WTC11 (cell line): ENCODE results near the gene HHAT. TPM values are rescaled to one million over a fixed set of nuclear protein-coding genes. Genes with fewer than 3 reads are reported as not detected.

ENCODE experiments used
- ATAC-seq: fragments of 200-7000 bp; cut with Tn5 transposase; 2 replicates; pipeline ENCODE4 v1.10.0; 2021; ENCODE audit warnings: mild to moderate bottlenecking, moderate library complexity
- CTCF ChIA-PET: fragments of 300-600 bp; sonication (Branson Sonifier 250); formaldehyde crosslinking; loops from one replicate; lab custom pipeline; 2021; ENCODE audit warnings: antibody characterized with exemption; lab: Charles Lee
- POLR2A ChIA-PET: fragments of 350-600 bp; sonication (Branson Sonifier 250); formaldehyde crosslinking; loops from one replicate; lab custom pipeline; 2021; ENCODE audit warnings: antibody characterized with exemption; lab: Charles Lee
- DNase-seq: peaks from one replicate; pipeline ENCODE4 v3.0.0; 2021; ENCODE audit warnings: low spot score
- H3K27ac Mint-ChIP-seq: 2 replicates; pipeline ENCODE4 v1.8.0; 2021; ENCODE audit warnings: mixed read lengths
- H3K27me3 Mint-ChIP-seq: 2 replicates; pipeline ENCODE4 v1.8.0; 2021; ENCODE audit warnings: low read depth, mild to moderate bottlenecking, moderate library complexity, mixed read lengths
- H3K36me3 Mint-ChIP-seq: 2 replicates; pipeline ENCODE4 v1.8.0; 2021; ENCODE audit warnings: mixed read lengths
- H3K4me1 Mint-ChIP-seq: 2 replicates; pipeline ENCODE4 v1.8.0; 2022; ENCODE audit warnings: mixed read lengths
- H3K4me3 Mint-ChIP-seq: 2 replicates; pipeline ENCODE4 v1.8.0; 2021; ENCODE audit warnings: mild to moderate bottlenecking, moderate library complexity, mixed read lengths
- H3K9me3 Mint-ChIP-seq: 2 replicates; pipeline ENCODE4 v1.8.0; 2021; ENCODE audit warnings: mixed read lengths
- ARID4B ChIP-seq: sonication (generic); formaldehyde crosslinking; IDR thresholded peaks from 2 replicates; pipeline ENCODE4 v1.8.0; 2023; ENCODE audit warnings: missing genetic modification reagents, mild to moderate bottlenecking, borderline replicate concordance
- ATF1 ChIP-seq: sonication (generic); formaldehyde crosslinking; IDR thresholded peaks from 2 replicates; pipeline ENCODE4 v1.8.1; 2023; ENCODE audit warnings: mild to moderate bottlenecking, moderate library complexity, missing genetic modification reagents
- CREM ChIP-seq: sonication (generic); formaldehyde crosslinking; IDR thresholded peaks from 2 replicates; pipeline ENCODE4 v1.8.1; 2022; ENCODE audit warnings: mild to moderate bottlenecking, missing genetic modification reagents, moderate library complexity
- ELF4 ChIP-seq: sonication (generic); formaldehyde crosslinking; IDR thresholded peaks from 2 replicates; pipeline ENCODE4 v1.8.1; 2022; ENCODE audit warnings: low read depth, mild to moderate bottlenecking, moderate library complexity, missing genetic modification reagents
- EMX1 ChIP-seq: fragments of 250-450 bp; sonication (Bioruptor Pico); IDR thresholded peaks from 2 replicates; pipeline ENCODE4 v1.8.0; 2021; ENCODE audit warnings: mild to moderate bottlenecking
- ERG ChIP-seq: fragments of 250-450 bp; sonication (Bioruptor Pico); IDR thresholded peaks from 2 replicates; pipeline ENCODE4 v1.8.0; 2021; ENCODE audit warnings: mild to moderate bottlenecking
- ESRRA ChIP-seq: sonication (generic); formaldehyde crosslinking; IDR thresholded peaks from 2 replicates; pipeline ENCODE4 v1.8.1; 2022; ENCODE audit warnings: mild to moderate bottlenecking, missing genetic modification reagents, borderline replicate concordance
- FOXJ3 ChIP-seq: sonication (generic); formaldehyde crosslinking; IDR thresholded peaks from 2 replicates; pipeline ENCODE4 v1.9.0; 2021; ENCODE audit warnings: missing genetic modification reagents, mild to moderate bottlenecking, borderline replicate concordance
- JAZF1 ChIP-seq: fragments of 250-450 bp; sonication (Bioruptor Pico); IDR thresholded peaks from 2 replicates; pipeline ENCODE4 v1.9.0; 2021; ENCODE audit warnings: moderate library complexity, mild to moderate bottlenecking, inconsistent platforms
- KAT7 ChIP-seq: sonication (generic); formaldehyde crosslinking; IDR thresholded peaks from 2 replicates; pipeline ENCODE4 v1.8.1; 2023; ENCODE audit warnings: missing genetic modification reagents, mild to moderate bottlenecking, borderline replicate concordance
- MXD4 ChIP-seq: fragments of 250-450 bp; sonication (Bioruptor Pico); IDR thresholded peaks from 2 replicates; pipeline ENCODE4 v1.8.0; 2021; ENCODE audit warnings: mild to moderate bottlenecking, moderate library complexity, borderline replicate concordance
- NR1H2 ChIP-seq: sonication (generic); formaldehyde crosslinking; IDR thresholded peaks from 2 replicates; pipeline ENCODE4 v1.9.0; 2021; ENCODE audit warnings: mild to moderate bottlenecking, moderate library complexity, missing genetic modification reagents
- OVOL2 ChIP-seq: fragments of 250-450 bp; sonication (Bioruptor Pico); IDR thresholded peaks from 2 replicates; pipeline ENCODE4 v1.9.0; 2021; ENCODE audit warnings: mild to moderate bottlenecking, borderline replicate concordance
- RELA ChIP-seq: sonication (generic); formaldehyde crosslinking; IDR thresholded peaks from 2 replicates; pipeline ENCODE4 v1.8.1; 2022; ENCODE audit warnings: missing genetic modification reagents, mild to moderate bottlenecking, borderline replicate concordance
- ZBTB43 ChIP-seq: sonication (generic); formaldehyde crosslinking; IDR thresholded peaks from 2 replicates; pipeline ENCODE4 v1.8.1; 2023; ENCODE audit warnings: mild to moderate bottlenecking, missing genetic modification reagents
- ZNF232 ChIP-seq: sonication (generic); formaldehyde crosslinking; IDR thresholded peaks from 2 replicates; pipeline ENCODE4 v1.8.0; 2022; ENCODE audit warnings: mild to moderate bottlenecking, missing genetic modification reagents
- ZNF263 ChIP-seq: sonication (generic); formaldehyde crosslinking; IDR thresholded peaks from 2 replicates; pipeline ENCODE4 v1.8.1; 2022; ENCODE audit warnings: low read depth, mild to moderate bottlenecking, moderate library complexity, missing genetic modification reagents
- ZNF317 ChIP-seq: sonication (generic); formaldehyde crosslinking; IDR thresholded peaks from 2 replicates; pipeline ENCODE4 v1.8.1; 2023; ENCODE audit warnings: low read depth, mild to moderate bottlenecking, moderate library complexity, missing genetic modification reagents, borderline replicate concordance
- total RNA-seq: library from RNA; stranded (reverse); gene quantifications from 3 replicates; pipeline ENCODE4 v1.2.3, GENCODE V29; 2021
- TF ChIP-seq, protein P1 (sequence below): sonication (generic); formaldehyde crosslinking; IDR thresholded peaks from 2 replicates; pipeline ENCODE4 v1.8.0; 2022; ENCODE audit warnings: mild to moderate bottlenecking, missing genetic modification reagents
- TF ChIP-seq, protein P2 (sequence below): sonication (generic); formaldehyde crosslinking; IDR thresholded peaks from 2 replicates; pipeline ENCODE4 v1.8.1; 2023; ENCODE audit warnings: mild to moderate bottlenecking, missing genetic modification reagents
- TF ChIP-seq, protein P3 (sequence below): sonication (generic); formaldehyde crosslinking; IDR thresholded peaks from 2 replicates; pipeline ENCODE4 v1.8.1; 2023; ENCODE audit warnings: mild to moderate bottlenecking, missing genetic modification reagents, moderate library complexity
- TF ChIP-seq, protein P4 (sequence below): fragments of 250-450 bp; sonication (Bioruptor Pico); conservative IDR thresholded peaks from 2 replicates; pipeline ENCODE4 v1.9.0; 2021; ENCODE audit warnings: mild to moderate bottlenecking

Gene HHAT
- total RNA-seq, 1 experiment from 2014 or later = 0.39 TPM

DNA sequence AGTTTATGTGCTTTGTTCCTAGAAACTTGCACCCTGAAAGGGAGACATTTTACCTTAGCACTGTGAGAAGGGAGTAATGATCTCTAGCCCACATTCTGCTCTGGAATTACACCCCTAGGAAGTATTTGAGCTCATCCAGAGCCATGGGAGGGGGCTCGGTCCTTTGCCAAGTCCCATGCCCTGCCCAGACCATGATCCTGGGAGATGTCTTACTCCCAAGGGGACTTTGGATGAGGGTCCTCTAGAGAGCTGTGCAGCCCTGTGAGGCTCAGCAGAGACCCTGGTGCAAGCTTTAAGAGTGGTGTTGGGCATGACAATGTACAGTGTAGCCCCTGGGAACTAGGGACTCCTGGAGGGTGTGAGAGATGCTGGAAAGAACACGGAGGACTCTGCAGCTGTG, 241.4 kb downstream of the HHAT start:
- TF ChIP-seq, protein P1, sequence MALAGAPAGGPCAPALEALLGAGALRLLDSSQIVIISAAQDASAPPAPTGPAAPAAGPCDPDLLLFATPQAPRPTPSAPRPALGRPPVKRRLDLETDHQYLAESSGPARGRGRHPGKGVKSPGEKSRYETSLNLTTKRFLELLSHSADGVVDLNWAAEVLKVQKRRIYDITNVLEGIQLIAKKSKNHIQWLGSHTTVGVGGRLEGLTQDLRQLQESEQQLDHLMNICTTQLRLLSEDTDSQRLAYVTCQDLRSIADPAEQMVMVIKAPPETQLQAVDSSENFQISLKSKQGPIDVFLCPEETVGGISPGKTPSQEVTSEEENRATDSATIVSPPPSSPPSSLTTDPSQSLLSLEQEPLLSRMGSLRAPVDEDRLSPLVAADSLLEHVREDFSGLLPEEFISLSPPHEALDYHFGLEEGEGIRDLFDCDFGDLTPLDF (CRISPR knock-in tag) = no peak
- TF ChIP-seq CREM (no peak), NR1H2 (CRISPR knock-in tag) (no peak), ESRRA (CRISPR knock-in tag) (no peak), ZNF232 (CRISPR knock-in tag) (no peak), ERG (CRISPR knock-in tag) (no peak), FOXJ3 (no peak), OVOL2 (no peak), MXD4 (no peak), ELF4 (no peak), RELA (CRISPR knock-in tag) (no peak), ZNF263 (CRISPR knock-in tag) (no peak)
- TF ChIP-seq, protein P2, sequence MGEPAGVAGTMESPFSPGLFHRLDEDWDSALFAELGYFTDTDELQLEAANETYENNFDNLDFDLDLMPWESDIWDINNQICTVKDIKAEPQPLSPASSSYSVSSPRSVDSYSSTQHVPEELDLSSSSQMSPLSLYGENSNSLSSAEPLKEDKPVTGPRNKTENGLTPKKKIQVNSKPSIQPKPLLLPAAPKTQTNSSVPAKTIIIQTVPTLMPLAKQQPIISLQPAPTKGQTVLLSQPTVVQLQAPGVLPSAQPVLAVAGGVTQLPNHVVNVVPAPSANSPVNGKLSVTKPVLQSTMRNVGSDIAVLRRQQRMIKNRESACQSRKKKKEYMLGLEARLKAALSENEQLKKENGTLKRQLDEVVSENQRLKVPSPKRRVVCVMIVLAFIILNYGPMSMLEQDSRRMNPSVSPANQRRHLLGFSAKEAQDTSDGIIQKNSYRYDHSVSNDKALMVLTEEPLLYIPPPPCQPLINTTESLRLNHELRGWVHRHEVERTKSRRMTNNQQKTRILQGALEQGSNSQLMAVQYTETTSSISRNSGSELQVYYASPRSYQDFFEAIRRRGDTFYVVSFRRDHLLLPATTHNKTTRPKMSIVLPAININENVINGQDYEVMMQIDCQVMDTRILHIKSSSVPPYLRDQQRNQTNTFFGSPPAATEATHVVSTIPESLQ = no peak
- TF ChIP-seq, protein P3, sequence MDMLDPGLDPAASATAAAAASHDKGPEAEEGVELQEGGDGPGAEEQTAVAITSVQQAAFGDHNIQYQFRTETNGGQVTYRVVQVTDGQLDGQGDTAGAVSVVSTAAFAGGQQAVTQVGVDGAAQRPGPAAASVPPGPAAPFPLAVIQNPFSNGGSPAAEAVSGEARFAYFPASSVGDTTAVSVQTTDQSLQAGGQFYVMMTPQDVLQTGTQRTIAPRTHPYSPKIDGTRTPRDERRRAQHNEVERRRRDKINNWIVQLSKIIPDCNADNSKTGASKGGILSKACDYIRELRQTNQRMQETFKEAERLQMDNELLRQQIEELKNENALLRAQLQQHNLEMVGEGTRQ (CRISPR knock-in tag) = no peak
- ATAC-seq (no peak), DNase-seq (no peak)
- no peaks in the 10 kb centered on the region for H3K36me3 Mint-ChIP-seq
- ChIA-PET POLR2A (interaction anchor here (0.6 kb wide), 1 partner anchor 563 kb away, joined by 3 read pairs; no protein-coding TSS in a partner anchor), CTCF (no interaction called here)
- no peak overlapping the region for H3K4me3 Mint-ChIP-seq
- H3K4me1 Mint-ChIP-seq = no peaks in the 10 kb centered on the region
- no peaks in the 10 kb centered on the region for H3K27me3 Mint-ChIP-seq
- no peaks in the 10 kb centered on the region for H3K9me3 Mint-ChIP-seq
- H3K27ac Mint-ChIP-seq = no peak overlapping the region

GRCh38 chr1:210571356-210572284, 242.9 kb downstream of the HHAT start:
- no peaks in the 10 kb centered on the region for H3K36me3 Mint-ChIP-seq
- no peak overlapping the region for H3K27ac Mint-ChIP-seq
- ATAC-seq (no peak), DNase-seq (no peak)
- no peak overlapping the region for H3K4me3 Mint-ChIP-seq
- CTCF ChIA-PET = no interaction called here
- no peaks in the 10 kb centered on the region for H3K4me1 Mint-ChIP-seq
- POLR2A ChIA-PET = no interaction called here
- no peaks in the 10 kb centered on the region for H3K27me3 Mint-ChIP-seq
- H3K9me3 Mint-ChIP-seq = peaks cover 8% of the 10 kb centered on the region
- TF ChIP-seq ARID4B (CRISPR knock-in tag) (no peak), ZBTB43 (no peak), ZNF317 (CRISPR knock-in tag) (no peak), JAZF1 (CRISPR knock-in tag) (no peak), KAT7 (no peak), ZNF232 (CRISPR knock-in tag) (no peak), ATF1 (CRISPR knock-in tag) (no peak), EMX1 (CRISPR knock-in tag) (no peak)
- TF ChIP-seq, protein P4, sequence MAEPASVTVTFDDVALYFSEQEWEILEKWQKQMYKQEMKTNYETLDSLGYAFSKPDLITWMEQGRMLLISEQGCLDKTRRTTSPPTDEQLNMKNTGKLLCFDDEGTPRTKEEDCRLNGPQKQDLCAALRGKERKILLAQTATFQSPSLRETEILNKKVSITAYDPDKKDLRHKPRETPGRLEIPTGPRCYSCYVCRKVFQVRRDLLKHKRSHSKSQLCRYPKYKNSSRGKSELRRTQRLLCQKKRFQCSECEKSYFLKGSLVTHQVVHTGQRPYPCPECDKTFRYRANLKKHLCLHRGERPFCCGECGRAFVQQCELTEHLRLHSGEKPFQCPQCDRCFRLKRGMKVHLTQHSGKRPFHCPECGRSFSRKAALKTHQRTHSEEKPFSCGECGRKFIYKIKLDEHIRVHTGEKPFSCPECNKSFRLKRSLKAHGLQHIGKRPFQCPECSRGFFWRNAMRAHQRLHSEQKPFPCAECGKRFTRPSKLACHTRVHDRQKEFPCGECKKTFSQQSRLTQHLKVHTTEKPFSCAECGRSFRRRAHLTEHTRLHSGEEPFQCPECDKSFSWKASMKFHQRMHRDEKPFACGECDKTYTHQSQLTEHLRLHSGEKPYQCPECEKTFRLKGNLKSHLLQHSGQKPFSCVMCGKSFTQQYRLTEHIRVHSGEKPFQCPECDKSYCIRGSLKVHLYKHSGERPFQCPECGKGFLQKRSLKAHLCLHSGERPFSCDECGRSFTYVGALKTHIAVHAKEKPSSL (CRISPR knock-in tag) = no peak
